ENCODE results near the gene GALNT18.

GALNT18 gene

DNA sequence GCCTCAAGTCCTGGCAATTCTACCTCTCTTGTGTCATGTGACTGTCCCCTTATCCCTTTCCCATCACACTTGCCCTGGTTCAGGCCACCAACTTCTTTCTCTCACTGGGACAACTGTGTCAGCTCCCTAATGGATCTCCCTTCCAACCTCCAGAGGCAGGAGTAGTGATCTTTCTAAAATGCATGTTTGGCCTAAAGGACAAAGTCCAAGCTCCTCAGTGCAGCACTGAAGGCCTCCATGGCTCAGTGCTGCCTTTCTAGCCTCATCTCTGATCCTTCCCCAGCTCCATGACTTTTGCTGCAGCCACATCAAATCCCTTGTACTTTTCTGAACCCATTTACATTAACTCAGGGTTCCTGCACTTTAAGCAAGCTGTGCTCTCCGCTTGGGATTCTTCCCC lies 349.6 kb downstream of the GALNT18 start:
- DNase-seq (ENCODE audit: low read depth in 3 of 3), result no peak

- DNase-seq (ENCODE audit: low read depth in 3 of 3), result no peak
These were observed 351.5 kb downstream of the GALNT18 start for GRCh38 chr11:11270236-11270775.

DNA sequence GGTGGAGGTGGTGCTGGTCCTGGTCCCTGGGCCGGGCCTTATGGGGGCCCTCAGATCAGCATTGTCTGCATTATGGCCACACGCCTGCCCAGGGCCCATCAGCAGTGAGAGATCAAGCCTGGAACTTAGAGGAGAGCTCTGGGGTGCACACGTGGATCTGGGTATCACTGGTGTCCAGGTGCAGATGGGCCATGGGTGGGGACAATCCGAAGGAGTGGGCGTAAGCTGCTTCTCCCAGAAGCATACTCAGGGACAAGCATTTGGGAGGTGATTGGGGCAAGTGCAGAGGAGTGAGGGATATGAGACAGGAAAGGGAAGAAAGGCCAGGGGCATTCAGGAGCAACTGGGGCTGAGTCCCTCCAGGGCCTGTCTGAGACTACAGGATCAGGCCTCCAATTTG lies 353.1 kb downstream of the GALNT18 start:
- DNase-seq (ENCODE audit: low read depth in 3 of 3), result no peak

DNA sequence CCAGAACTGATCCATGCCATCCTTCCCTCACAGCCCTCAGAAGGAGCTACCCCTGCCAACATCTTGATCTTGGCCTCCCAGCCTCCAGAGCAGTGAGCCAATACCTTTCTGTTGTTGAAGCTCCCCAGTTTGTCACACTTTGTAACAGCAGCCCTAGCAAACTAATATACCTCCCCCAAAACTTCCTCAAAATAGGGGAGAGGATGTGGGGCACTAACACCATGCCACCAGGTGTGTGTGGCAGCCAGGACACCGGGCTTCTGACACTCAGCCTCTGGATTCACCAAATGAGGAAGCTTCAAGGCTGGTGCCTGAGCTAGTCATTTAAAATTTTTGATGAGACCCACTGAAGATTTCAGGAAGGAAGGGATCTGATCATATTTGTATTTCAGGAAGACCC lies 353.7 kb downstream of the GALNT18 start:
- no peak for DNase-seq (ENCODE audit: low read depth in 3 of 3)

GRCh38 chr11:11267312-11267711 lies 354.5 kb downstream of the GALNT18 start:
- no peak for DNase-seq (ENCODE audit: low read depth in 3 of 3)

GRCh38 chr11:11265994-11266606 lies 355.7 kb downstream of the GALNT18 start:
- peak; percentile 20 to 64 (median 23) for DNase-seq (ENCODE audit: low read depth in 3 of 3)

GRCh38 chr11:11265320-11265719 lies 356.5 kb downstream of the GALNT18 start:
- no peak for DNase-seq (ENCODE audit: low read depth in 3 of 3)

- no peak for DNase-seq (ENCODE audit: low read depth in 3 of 3)
These were observed 358.4 kb downstream of the GALNT18 start for GRCh38 chr11:11263238-11264005.

DNA sequence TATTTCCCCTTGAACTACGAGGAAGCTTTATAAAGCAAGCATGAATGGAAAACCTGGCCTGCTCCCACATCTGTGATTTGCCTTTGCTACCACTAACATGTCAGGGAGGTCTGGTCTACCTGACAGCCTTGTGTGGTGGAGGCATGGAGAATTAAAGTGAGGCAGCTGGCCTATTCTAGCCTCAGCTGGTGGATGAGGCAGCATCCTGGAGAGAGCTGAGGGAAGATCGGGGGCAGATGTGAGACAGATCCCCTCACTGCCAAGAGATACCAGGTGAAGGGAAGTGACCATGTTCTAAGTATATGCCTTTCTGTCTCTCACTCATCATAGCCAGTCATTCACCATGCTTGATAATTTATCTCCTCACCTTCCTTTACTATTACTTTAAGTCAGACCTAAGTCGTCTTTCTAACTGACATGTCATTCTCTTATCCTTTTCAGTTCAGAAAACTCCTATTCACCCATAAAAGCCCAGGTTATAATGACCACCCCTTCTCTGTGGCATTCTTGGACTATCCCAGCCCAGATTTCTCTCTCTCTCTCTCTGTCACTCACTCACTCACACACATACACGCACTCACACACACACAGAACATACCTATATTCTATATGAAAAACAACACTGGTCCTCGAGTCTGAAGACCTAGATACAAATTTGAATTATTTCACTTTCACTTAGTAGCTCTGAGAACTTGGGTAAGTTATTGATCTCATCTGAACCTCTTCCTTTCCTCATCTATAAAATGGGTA lies 359.5 kb downstream of the GALNT18 start:
- DNase-seq (ENCODE audit: low read depth in 3 of 3), result no peak

DNA sequence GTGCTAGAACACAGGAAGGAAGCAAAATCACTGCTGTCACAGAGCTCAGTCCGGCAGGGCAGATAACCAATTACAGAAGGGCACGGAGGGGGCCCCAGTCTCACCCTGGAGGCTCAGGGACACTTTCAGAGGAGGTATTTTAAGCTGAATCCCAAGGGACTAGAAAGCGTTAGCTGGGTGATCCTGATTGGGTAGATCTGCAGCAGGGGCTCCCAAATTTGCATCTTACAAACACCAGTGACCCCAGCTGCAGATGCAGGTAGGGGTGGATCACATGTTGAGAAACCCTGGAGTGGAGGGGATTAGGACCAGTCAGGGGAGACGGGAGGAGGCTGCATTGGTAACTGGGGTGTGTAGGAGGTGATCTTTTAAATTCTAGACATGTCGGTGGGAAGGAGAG lies 360.2 kb downstream of the GALNT18 start:
- DNase-seq (ENCODE audit: low read depth in 3 of 3), result no peak

DNA sequence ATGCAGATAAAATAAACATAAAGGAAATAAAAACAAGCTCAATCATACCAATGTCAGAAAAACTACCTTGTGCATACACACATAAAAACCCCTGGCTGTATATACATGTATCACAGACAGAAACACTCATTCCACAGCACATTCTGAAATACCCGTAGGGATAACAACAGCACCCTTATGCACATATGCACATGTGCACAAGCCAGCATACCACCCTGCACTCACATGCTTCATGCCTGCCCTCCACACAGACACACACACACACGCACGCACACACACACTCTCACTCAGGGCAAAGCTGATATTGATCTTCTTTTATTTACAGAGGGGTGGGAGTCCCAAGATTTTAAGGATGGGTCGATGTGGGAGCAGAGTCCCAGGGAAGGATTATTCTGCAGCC lies 360.9 kb downstream of the GALNT18 start:
- DNase-seq (ENCODE audit: low read depth in 3 of 3), result no peak

- no peak for DNase-seq (ENCODE audit: low read depth in 3 of 3)
These were observed 367.8 kb downstream of the GALNT18 start for GRCh38 chr11:11253995-11254394.

DNA sequence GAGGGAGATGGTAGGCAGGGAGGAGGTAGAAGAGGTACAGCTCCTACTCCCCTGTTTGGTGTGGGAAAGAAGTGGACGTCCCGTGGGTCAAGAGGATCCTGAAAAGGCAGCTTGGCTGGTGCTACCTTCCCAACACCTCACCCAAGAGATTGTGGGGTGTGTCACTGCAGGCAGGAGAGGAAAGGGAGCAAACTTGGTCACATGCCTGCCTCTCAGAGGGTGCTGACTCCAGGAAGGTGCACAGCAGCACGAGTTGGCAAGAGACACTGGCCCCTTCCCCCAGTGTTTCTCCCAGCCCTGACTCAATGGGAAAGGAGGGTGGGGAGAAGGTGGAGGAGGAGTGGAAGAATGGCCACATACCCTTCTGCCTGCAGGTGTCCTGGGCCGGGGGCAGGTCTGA lies 368.3 kb downstream of the GALNT18 start:
- no peak for DNase-seq (ENCODE audit: low read depth in 3 of 3)

DNA sequence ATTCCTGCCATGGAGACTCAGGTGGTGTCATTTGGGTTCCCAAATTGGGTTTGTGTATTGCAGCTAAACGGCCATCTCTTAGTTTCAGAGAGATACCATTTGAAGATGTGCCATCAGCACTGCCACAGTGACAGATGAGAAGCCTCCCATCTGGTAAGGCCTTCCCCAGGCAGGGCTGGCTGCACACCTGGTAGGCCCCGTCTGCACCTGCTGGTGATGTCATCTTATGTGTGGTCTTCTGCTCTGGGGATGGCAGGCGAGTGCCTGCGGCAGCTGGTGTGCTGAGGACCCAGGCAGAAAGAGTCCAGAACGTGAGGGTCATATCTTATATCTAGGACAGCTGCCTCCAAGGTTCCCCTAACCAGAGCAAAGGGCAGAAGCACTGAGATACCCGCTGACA lies 369.4 kb downstream of the GALNT18 start:
- no peak for DNase-seq (ENCODE audit: low read depth in 3 of 3)

DNA sequence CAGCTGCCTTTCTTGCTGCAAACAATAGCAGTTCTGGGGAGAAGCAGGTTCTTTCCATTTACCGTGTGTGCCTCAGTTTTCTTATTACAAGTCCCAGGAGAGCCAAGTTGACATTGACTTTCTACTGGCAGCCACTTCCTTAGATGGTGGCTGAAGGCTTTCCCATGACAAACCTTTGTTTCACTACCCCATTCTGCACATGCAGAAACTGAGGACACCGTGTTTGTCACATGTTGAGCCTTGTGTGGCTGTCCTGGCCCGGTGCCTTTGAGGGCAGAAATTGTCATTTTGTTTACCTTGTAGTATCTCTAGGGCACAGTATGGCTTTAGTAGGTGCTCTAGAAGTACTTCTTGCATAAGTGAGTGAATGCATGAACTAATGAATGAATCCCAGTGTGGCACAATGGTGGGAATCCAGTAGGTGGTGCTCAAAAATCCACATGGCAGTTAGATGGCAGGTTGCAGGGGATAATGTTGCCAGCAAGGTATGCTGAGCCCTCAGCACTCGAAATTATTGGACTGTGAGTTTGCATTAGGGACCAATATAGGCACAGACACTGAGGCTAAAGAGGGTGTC lies 370.3 kb downstream of the GALNT18 start:
- DNase-seq (ENCODE audit: low read depth in 3 of 3), result no peak

- DNase-seq (ENCODE audit: low read depth in 3 of 3), result no peak
These were observed 371.3 kb downstream of the GALNT18 start for GRCh38 chr11:11250470-11250869.

DNA sequence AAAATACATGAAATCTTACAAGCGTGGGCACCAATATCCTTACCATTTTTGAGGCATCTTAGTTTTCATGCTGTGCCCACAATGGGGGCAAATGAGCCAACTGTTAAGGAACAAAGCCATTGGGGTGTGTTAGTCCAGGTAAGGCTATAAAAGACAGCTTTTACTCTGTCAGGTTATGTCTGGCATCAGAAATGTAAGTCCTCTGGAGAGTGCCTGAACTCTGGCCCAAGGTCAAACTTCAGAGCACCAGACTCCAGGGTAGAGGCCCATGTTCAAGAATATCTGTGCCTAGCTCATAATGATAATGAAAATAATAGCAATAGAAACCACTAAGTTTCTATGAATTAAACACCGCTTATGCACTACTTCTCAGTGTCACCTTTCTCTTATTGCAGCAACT lies 374.2 kb downstream of the GALNT18 start:
- no peak for DNase-seq (ENCODE audit: low read depth in 3 of 3)

DNA sequence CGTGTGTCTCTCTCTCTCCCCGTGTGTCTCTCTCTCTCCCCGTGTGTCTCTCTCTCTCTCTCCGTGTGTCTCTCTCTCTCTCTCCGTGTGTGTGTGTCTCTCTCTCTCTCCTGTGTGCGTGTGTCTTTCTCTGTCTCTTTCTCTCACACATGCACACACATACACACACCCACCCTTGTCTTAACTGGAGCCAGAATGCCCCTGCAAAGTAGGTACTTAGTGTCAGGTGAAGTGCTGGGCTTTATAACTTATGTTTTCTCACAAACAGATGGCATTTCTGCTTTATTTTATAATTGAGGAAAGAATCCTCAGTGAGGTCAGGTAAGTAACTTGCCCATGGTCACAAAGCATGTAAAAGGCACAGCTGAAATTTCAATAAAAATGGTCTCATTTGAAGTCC lies 374.7 kb downstream of the GALNT18 start:
- DNase-seq (ENCODE audit: low read depth in 3 of 3), result no peak

- no peak for DNase-seq (ENCODE audit: low read depth in 3 of 3)
These were observed 375.6 kb downstream of the GALNT18 start for GRCh38 chr11:11246166-11246565.

GRCh38 chr11:11245453-11245852 lies 376.4 kb downstream of the GALNT18 start:
- DNase-seq (ENCODE audit: low read depth in 3 of 3), result no peak

GRCh38 chr11:11244470-11245080 lies 377.2 kb downstream of the GALNT18 start:
- no peak for DNase-seq (ENCODE audit: low read depth in 3 of 3)

Measured in stimulated activated CD4-positive, alpha-beta T cell treated with anti-CD3 and anti-CD28 coated beads, TNF-alpha, amount 100 ng/mL, for 24 hours (primary cell).